NB4 (cell line): ENCODE data around the gene CELSR1.

Experiments
- MYC ChIP-seq: IDR thresholded peaks from 2 replicates; pipeline ENCODE4 v1.6.1; 2011; ENCODE audit warnings: low read depth, low read length
- POLR2A ChIP-seq: IDR thresholded peaks from 2 replicates; pipeline ENCODE4 v1.6.1; 2011; ENCODE audit warnings: mild to moderate bottlenecking; ENCODE audit not compliant: insufficient read length; ENCODE audit errors: extremely low read depth
- TF ChIP-seq, protein P1 (sequence below): IDR thresholded peaks from one replicate; pipeline ENCODE4 v1.5.1; 2012; ENCODE audit warnings: low read depth, low read length
- TF ChIP-seq, protein P2 (sequence below): IDR thresholded peaks from 2 replicates; pipeline ENCODE4 v1.6.1; 2011; ENCODE audit warnings: low read depth, low read length

DNA sequence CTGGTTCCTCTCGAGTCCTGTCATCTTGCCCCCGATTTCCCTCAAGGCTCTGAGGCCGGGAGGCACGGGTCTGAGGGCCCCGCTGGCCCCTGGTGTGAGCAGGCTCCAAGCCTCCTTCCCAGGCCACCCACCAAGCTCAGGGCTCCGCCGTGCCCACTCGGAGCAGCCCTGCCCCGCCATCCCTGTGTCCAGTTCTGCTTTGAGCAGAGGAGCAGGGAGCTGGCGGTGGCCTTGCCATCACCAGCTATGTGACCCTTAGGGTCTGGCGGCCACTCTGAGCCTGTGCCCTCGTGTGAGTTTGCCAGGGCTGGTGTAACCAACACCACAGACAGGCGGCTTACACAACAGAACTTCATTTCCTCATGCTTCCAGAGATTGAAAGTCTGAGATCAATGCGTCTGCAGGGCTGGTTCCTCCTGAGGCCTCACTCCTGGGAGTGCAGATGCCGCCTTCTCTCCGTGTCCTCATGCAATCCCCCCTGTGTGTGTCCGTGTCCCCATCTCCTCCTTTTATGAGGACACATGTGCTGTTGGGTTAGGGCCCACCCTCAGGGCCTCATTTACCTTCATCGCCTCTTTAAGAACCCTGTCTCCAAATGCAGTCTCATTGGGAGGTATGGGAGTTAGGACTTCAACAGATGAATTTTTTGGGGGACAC, 36.5 kb upstream of the CELSR1 start:
- TF ChIP-seq, protein P1, sequence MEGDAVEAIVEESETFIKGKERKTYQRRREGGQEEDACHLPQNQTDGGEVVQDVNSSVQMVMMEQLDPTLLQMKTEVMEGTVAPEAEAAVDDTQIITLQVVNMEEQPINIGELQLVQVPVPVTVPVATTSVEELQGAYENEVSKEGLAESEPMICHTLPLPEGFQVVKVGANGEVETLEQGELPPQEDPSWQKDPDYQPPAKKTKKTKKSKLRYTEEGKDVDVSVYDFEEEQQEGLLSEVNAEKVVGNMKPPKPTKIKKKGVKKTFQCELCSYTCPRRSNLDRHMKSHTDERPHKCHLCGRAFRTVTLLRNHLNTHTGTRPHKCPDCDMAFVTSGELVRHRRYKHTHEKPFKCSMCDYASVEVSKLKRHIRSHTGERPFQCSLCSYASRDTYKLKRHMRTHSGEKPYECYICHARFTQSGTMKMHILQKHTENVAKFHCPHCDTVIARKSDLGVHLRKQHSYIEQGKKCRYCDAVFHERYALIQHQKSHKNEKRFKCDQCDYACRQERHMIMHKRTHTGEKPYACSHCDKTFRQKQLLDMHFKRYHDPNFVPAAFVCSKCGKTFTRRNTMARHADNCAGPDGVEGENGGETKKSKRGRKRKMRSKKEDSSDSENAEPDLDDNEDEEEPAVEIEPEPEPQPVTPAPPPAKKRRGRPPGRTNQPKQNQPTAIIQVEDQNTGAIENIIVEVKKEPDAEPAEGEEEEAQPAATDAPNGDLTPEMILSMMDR, result no peak
- TF ChIP-seq MYC, result no peak
- TF ChIP-seq POLR2A, result no peak
- TF ChIP-seq, protein P2, sequence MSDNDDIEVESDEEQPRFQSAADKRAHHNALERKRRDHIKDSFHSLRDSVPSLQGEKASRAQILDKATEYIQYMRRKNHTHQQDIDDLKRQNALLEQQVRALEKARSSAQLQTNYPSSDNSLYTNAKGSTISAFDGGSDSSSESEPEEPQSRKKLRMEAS, result no peak
